MM.1S (cell line): ENCODE data around the gene ADAMTS15.

Experiments
- CTCF ChIP-seq: fragments of 300-600 bp; sonication (generic); IDR thresholded peaks from 2 replicates; pipeline ENCODE4 v1.5.1; 2016; ENCODE audit warnings: antibody characterized with exemption, low read length, mixed read lengths
- EZH2 ChIP-seq: fragments of 300-600 bp; sonication (generic); optimal IDR thresholded peaks from 2 replicates; pipeline ENCODE3; 2017; ENCODE audit warnings: low read depth, mild to moderate bottlenecking, antibody characterized with exemption, low read length, mixed read lengths
- EZH2phosphoT487 ChIP-seq: fragments of 300-600 bp; sonication (generic); IDR thresholded peaks from 2 replicates; pipeline ENCODE4 v1.6.1; 2018; ENCODE audit warnings: antibody characterized with exemption, low read length

- TF ChIP-seq CTCF: no peak
- no peak for TF ChIP-seq EZH2
- TF ChIP-seq EZH2phosphoT487: no peak
Observed at GRCh38 chr11:130448416-130449309, at the start of gene ADAMTS15.
